Stimulated activated CD8-positive, alpha-beta memory T cell treated with anti-CD3 and anti-CD28 coated beads, Interleukin-4, amount 100 ng/mL, for 4 hours (primary cell): Measurements from ENCODE around the gene CD163L1.
"Not testable (repeated sequence)": the region's sequence is repeated elsewhere in the genome, so short reads cannot be mapped to it uniquely, and the experiment has no call there.

Experiments
- DNase-seq, 2 donors: peaks; one replicate each; pipeline ENCODE4 v3.0.0-alpha.2; 2020; ENCODE audit warnings: low read depth in 2 of 2, low spot score in 1 of 2

The CD163L1 gene

DNA sequence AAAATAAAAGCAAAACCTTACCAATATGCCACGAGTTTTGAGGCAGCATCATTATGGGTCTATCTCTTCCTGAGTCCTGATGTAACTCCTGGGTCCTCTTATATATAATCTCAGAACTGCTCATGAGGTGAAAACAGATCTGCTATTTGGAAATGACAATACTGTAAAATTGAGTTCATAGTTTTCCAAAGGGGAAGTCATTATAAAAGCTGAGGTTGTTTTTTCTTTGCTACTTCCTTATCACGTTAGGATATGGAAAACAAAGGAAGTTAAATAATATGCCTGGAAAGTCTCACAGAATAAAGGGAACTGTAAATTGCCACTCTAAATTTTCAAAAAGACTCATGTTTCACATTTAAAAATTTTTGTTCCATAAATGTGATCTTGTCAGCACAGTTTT is at the start of gene CD163L1:
TSS of gene CD163L1 (minus strand) at position 78 of the 400 bp plus-strand sequence. CDS start at position 52, 26 bp downstream.
- DNase-seq = no peak

DNA sequence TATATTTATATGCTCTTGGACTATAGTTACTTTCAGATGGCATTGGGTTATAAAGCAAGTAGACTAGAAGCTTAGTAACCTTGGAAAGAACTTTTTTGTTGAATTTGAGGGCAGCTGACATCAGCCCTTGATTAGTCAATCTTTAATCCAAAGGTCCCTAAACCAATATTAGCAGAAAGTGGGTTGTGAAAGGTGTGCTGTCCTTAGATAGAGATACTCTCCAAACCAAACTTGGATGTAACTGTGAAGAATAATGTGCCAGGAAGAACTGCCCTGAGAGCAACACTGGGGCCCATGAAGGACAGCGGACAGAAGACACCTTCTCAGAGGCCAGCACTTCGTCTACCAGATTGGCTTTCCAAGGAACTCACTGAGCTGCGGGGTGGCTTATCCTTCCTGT is 49.1 kb upstream of the CD163L1 start:
- no peak for DNase-seq

GRCh38 chr12:7486512-7486911 is 42.6 kb upstream of the CD163L1 start:
- DNase-seq = no peak

DNA sequence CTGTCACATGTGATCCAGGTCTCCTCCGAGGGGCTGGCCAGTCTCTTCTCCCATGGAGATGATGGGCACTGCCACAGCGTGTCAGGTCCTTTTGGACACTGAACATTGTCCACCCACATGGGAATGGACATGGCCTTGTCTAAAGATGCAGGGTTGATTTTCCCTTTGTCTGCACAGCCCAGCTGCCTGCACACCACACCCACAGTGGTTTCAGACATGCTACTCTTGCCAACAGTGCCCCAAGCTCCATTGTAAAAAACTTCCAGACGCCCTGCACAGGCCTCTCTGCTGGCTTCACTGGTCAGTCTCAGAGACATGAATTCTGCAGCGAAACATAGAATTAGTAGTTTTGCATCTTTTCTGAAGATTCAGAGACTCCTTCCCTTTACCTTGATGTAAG is 41.1 kb upstream of the CD163L1 start:
- DNase-seq = no peak

- DNase-seq = no peak
These were observed 39.4 kb upstream of the CD163L1 start for GRCh38 chr12:7483343-7483742.

- no peak for DNase-seq
These were observed 35.8 kb upstream of the CD163L1 start for GRCh38 chr12:7479771-7480170.

DNA sequence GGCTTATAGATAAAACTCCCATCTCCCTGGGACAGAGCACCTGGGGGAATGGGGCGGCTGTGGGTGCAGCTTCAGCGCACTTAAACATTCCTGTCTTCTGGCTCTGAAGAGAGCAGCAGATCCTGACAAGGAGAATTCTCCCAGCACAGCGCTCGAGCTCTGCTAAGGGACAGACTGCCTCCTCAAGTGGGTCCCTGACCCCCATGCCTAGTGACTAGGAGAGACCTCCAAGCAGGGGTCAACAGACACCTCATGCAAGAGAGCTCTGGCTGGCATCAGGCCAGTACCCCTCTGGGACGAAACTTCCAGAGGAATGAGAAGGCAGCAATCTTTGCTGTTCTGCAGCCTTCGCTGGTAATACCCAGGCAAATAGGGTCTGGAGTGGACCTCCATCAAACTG is 28.1 kb upstream of the CD163L1 start:
- DNase-seq = no peak

GRCh38 chr12:7460375-7461259 is 16.7 kb upstream of the CD163L1 start:
- peak in 1 of 2 donors; percentile 29 for DNase-seq

DNA sequence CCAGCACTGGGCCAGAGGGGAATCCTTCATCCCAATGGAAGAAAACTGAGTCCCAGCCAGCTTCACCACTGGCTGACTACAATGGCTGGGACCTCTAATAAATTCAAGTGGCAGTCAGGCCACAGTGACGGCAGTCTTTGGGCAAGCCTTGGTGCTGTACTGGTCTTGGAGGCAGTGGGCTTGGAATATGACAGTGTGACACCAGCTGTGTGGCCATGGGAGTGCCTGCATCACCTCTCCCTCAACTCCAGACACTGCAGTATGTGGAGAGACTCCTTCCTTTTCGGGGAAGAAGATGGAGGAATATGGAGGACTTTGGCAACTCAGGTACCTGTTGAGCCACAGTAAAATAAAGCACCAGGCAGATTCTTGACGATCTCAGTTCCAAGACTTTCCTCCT is 16.0 kb upstream of the CD163L1 start:
- no peak for DNase-seq

DNA sequence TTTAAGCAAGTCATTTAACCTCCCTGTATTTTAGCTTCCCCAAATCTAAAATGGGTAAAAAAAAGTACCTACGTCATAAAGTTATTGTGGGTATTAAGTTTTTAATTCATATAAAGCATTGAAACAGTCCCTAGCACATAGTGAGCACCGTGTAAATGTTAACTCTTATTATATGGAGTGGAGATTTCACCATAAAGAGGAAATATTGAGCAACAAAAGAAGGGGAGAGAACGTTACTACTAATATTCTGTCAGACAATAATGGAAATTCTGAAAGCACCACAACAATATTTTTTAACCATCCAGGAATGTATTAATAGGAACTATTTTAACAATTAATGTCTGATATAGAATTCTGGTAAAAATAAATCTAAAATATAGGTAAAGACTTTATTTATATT is 7.8 kb upstream of the CD163L1 start:
- DNase-seq = no peak

- no peak for DNase-seq
These were observed 6.7 kb upstream of the CD163L1 start for GRCh38 chr12:7450667-7451066.

- no peak for DNase-seq
These were observed 4.1 kb upstream of the CD163L1 start for GRCh38 chr12:7448099-7448498.

DNA sequence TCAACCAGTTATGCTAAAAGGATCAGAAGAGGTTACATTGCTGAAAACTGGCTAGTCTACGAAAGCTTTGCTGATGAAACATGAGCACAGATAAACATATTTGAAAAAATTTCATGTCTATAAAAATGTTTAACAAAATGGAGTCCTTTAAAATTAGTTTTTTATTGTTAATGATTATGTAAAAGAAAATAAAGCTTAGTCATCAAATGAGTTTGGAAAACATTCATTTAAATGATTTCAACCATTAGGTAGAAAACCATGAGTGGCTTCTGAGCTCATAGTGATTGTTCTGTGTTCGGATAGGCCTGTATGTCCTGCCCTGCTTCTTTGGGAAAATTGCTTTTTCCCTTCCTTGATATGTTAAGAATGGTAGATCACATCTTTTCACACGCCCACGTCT is 584 bp upstream of the CD163L1 start:
- no peak for DNase-seq

DNA sequence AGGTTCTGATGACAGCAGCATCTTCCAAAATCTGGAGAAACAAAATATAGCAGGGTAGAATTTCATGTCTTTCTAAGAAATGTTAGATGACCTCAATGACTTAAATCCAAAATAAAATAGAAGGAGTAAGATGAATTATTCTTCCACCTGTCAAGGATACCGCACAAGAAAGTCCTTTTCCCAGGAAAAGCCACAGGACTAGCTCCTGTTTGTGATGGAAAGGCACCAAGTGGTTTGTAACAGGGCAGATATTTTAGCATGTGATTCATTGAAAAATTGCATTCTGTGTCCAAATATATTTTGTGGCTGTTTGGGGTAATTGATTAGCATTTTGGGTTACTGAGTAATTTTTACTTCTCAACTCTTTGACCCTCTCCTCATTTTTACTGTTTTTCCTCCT is 2.7 kb downstream of the CD163L1 start:
- DNase-seq = no peak

DNA sequence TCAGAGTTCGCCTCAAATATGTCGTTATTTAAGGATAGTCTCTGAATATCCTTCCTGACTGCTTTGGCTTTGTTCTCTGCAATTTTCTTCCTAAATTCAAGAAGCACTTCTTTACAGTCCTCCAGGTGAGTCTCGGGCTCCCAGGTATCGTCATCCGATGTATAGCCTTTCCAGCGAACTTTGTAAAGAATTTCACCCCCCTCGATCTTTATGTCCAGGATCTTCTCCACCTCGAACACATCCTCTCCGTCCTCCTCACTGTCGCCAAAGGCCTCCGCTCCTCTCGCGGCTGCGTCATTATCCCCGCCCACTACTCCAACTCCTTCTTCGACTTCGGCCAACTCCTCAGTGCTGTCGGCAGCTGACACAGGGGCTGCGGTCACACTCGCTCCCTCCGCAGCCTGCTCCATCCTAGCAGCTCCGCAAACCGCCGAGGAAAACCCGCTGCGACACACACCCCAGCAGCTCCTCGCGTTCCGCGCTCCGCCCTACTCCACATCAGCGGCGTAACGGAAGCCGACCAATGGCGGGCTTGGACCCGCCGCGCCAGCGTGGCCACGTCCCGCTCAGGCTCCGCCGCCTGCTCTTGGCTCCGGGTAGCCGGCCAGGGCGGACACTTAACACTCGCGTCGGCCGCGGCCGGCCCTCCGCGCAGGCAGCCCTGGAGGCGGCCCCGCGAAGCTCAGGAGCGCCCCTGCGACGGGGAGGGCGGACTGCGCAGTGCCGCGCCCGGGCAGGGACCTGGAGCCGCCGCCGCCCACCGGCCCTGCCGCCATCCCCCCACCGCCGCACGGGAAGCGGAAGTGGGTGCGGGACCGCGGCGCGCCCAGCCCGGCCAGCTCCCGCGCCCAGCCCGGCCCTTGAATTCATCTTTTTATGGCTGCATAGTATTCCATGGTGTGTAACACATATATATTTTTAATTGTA is 4.1 kb downstream of the CD163L1 start:
- DNase-seq = peak in 1 of 2 donors; percentile 9

DNA sequence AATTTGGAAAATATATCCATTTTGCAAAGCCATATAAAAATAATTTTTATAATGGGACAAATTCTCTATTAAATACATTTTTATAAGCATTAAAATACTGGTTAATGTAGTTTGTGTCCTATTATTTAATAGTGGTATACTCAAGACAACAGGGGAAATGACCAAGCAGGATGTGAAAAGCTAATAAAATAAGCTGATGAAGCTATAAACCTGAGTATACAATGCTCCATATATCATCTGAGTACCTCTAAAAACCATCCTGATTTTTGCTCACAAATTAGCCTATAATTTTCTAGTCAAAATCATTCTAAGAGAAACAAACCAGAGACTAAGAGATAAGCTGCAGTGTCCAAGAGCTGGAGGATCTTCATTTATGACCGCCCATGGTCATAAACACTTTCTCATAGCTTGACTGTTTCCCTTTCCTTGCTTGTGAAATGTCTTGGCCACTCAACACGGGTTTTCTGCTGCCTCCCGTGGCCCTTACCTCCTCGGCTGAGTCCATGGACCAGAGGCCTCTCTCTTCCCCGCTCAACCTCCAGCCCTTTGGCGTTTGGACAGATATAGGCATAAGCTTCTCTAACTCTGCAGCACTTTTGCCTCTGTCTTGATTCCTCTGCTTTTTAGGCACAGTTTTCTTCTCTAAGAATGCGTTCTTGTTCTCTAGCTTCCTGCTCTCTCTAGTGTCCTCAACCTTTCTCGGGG is 5.5 kb downstream of the CD163L1 start:
- DNase-seq = not testable (repeated sequence)

GRCh38 chr12:7437494-7437893 is 6.5 kb downstream of the CD163L1 start:
- not testable (repeated sequence) for DNase-seq

DNA sequence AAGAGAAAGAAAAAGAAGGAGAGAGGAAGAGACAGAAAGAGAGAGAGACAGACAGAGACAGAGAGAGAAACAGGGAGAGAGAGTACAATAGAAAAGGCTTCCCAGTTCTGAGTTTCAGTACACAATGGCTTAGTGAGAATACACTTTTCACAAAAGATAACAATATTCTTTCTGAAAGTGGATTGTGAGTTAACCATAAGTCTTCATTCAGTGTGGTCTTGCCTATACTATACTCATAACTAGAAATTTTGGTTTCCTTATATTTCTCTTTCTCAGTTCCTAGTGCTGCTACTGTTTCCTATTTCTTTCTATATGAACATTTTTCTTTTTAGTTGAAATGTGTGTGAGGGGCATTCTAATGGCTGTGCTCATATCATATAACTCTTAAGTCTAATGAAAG is 9.3 kb downstream of the CD163L1 start:
- no peak for DNase-seq

DNA sequence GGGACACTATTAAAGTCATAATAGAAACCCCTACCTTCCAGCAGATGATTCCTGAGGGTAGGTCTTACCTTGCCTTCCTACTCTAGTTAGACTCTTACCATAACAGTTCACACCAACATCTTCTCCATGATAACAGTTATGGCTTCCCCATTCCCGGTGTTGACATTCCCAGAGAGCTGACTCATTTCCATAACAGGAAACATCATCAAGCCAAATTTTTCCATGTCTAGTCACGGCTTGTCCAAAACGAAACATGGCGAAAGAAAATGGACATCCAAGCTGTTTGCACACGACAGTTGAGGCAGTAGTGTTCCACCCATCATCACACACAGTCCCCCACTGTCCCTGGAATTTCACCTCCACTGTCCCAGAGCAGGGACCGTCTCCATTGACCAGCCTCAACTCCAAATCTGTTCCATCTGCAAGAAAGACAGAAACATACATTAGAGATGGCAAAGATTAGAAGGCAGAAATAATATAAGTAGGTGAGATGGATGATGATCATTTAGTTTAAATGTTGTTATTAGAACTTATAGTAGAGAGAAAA is 10.6 kb downstream of the CD163L1 start:
- DNase-seq = no peak

- no peak for DNase-seq
These were observed 11.8 kb downstream of the CD163L1 start for GRCh38 chr12:7431993-7432685.
